Activated T-helper 1 cell treated with anti-CD3 and anti-CD28 coated beads, Interleukin-12 subunit alpha, Interleukin-12 subunit beta, Interleukin-2, Interleukin-4 antibody, amounts not matched to agents 30 ng/mL and 10 ng/mL and 1 ng/mL, durations not matched to agents 14 hours and 24 hours and 36 hours (primary cell): ENCODE results near the gene FAM118A. TPM values are rescaled to one million over a fixed set of nuclear protein-coding genes. Genes with fewer than 3 reads are reported as not detected.

Experiments
- DNase-seq: peaks from one replicate; pipeline ENCODE4 v3.0.0; 2021; ENCODE audit warnings: low spot score
- H3K27ac Mint-ChIP-seq: one replicate; pipeline ENCODE4 v1.8.0; 2021; ENCODE audit warnings: mild to moderate bottlenecking, mixed read lengths
- H3K27me3 Mint-ChIP-seq: one replicate; pipeline ENCODE4 v1.8.0; 2022; ENCODE audit warnings: mild to moderate bottlenecking, moderate library complexity, mixed read lengths; ENCODE audit not compliant: insufficient read depth
- H3K36me3 Mint-ChIP-seq: one replicate; pipeline ENCODE4 v1.8.0; 2021; ENCODE audit warnings: low read depth, mixed read lengths
- H3K4me1 Mint-ChIP-seq: one replicate; pipeline ENCODE4 v1.8.0; 2021; ENCODE audit warnings: low read depth, mixed read lengths
- H3K4me3 Mint-ChIP-seq: one replicate; pipeline ENCODE4 v1.8.0; 2021; ENCODE audit warnings: mild to moderate bottlenecking, moderate library complexity, mixed read lengths
- H3K9me3 Mint-ChIP-seq: one replicate; pipeline ENCODE4 v1.8.0; 2021; ENCODE audit warnings: mixed read lengths
- intact Hi-C: fragments of 100-400 bp; cut with micrococcal nuclease; formaldehyde crosslinking; loops from one replicate; pipeline ENCODE4 v1.15.1; 2024
- total RNA-seq: library from RNA; stranded (reverse); gene quantifications from 2 replicates; pipeline ENCODE4 v1.2.3, GENCODE V29; 2022

Gene FAM118A
- total RNA-seq, 1 donor from 2014 or later, result 30.7 TPM

DNA sequence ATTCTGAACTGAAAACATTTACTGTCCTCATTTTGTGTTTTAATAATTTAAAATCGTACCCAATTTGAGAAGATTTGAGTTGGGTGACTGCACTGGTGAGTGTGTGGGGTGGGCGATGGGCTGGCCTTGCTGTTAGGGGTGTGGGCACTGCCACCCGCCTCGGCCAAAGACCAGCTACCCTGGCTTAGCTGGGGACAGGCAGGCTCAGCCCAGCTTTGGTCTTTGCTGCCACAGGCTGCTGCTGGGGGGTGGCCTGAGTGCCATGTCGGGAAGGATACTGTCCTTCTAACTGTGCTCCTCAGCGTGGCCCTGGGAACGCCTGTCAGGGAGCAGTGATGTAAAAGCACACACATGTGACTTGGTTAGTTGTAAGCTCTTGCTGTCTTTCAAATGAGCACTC is 22.3 kb downstream of the FAM118A start:
- H3K27me3 Mint-ChIP-seq, result no peaks in the 10 kb centered on the region
- H3K4me1 Mint-ChIP-seq, result peaks cover 14% of the 10 kb centered on the region
- intact Hi-C loops, result no loop called here
- DNase-seq, result no peak
- H3K27ac Mint-ChIP-seq, result no peak overlapping the region
- no peaks in the 10 kb centered on the region for H3K9me3 Mint-ChIP-seq
- H3K36me3 Mint-ChIP-seq, result peaks cover 50% of the 10 kb centered on the region
- H3K4me3 Mint-ChIP-seq, result no peak overlapping the region

- Mint-ChIP-seq H3K4me3 (no peak overlapping the region), H3K4me1 (peaks cover 14% of the 10 kb centered on the region), H3K27me3 (no peaks in the 10 kb centered on the region), H3K27ac (no peak overlapping the region), H3K36me3 (peaks cover 56% of the 10 kb centered on the region), H3K9me3 (no peaks in the 10 kb centered on the region)
- no peak for DNase-seq
- intact Hi-C loops, result no loop called here
These were observed 24.3 kb downstream of the FAM118A start for GRCh38 chr22:45334068-45334467.

GRCh38 chr22:45334528-45334927 is 24.8 kb downstream of the FAM118A start:
- intact Hi-C loops, result no loop called here

DNA sequence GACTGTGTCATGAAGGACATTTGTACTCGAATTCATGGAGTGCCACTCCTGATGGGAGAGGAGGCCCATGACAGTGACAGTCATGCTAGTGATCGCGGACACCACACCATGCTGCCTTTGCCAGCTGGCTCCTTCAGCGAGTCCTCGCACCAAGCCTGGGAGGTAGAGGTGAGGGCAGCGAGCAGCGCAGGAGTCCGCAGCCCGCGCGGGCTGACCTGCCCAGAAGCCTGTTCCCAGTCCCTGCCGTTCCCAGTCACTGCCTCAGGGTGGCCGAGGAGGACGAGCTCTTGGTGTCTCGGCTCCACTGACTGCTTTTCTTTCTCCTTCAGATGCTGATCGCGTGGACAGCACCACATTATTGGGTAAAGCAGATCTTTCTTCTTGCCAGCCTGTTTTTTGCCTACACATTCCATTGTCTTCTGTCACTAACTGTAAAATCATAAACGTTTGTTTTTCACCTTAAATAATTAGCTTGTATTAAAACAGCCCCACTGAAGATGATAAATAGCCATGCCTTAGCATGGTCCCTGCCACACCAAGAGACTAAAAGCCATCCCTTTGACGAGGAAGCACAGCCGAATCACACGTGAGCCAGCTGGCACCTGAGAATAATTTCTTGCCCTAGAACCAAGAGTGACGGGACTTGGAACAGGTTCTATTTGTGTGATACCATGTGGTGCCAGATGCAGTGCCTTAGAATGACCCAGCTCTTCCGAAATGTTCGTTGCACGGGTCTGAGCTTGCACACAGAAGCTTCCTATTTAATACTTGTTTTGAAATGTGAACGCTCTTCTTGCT is 25.5 kb downstream of the FAM118A start:
- intact Hi-C loops, result no loop called here
- Mint-ChIP-seq H3K27ac (no peak overlapping the region), H3K27me3 (no peaks in the 10 kb centered on the region), H3K9me3 (no peaks in the 10 kb centered on the region), H3K4me1 (peaks cover 10% of the 10 kb centered on the region), H3K36me3 (peaks cover 53% of the 10 kb centered on the region), H3K4me3 (no peak overlapping the region)
- no peak for DNase-seq

More at GRCh38 chr22:45334528-45334927, 24.8 kb downstream of the FAM118A start:
- no peak overlapping the region for H3K4me3 Mint-ChIP-seq
- peaks cover 52% of the 10 kb centered on the region for H3K36me3 Mint-ChIP-seq
- H3K9me3 Mint-ChIP-seq, result no peaks in the 10 kb centered on the region
- no peaks in the 10 kb centered on the region for H3K27me3 Mint-ChIP-seq
- peaks cover 10% of the 10 kb centered on the region for H3K4me1 Mint-ChIP-seq
- DNase-seq, result no peak
- no peak overlapping the region for H3K27ac Mint-ChIP-seq

GRCh38 chr22:45335854-45336522 is 26.3 kb downstream of the FAM118A start:
- Mint-ChIP-seq H3K27ac (no peak overlapping the region), H3K9me3 (no peaks in the 10 kb centered on the region), H3K36me3 (peaks cover 53% of the 10 kb centered on the region), H3K4me1 (peaks cover 14% of the 10 kb centered on the region), H3K27me3 (no peaks in the 10 kb centered on the region), H3K4me3 (no peak overlapping the region)
- no peak for DNase-seq
- intact Hi-C loops, result no loop called here

- Mint-ChIP-seq H3K4me3 (no peak overlapping the region), H3K4me1 (peaks cover 24% of the 10 kb centered on the region), H3K27me3 (no peaks in the 10 kb centered on the region), H3K36me3 (peaks cover 56% of the 10 kb centered on the region), H3K9me3 (no peaks in the 10 kb centered on the region), H3K27ac (no peak overlapping the region)
- no peak for DNase-seq
- intact Hi-C loops, result no loop called here
These were observed 27.3 kb downstream of the FAM118A start for GRCh38 chr22:45336971-45337431.

DNA sequence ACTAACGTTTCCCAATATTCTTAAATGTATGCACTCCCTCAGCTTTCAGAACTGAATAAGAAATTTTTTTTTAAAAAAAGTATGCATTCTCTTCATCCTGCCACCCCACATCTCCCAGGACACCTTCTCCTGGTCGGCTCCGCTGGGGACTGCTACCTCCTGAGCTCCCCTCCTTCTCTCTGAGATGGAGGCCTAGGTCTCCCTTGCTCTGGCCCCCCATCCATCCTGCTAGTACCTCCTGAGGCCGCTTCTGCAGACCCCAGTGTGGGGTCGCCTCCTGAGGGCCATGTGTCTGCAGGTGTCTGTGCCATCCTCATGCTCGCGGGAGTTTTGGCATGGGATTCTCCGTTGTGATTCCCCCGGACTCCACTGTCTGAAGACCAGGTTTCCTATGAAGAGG is 27.8 kb downstream of the FAM118A start:
- H3K27me3 Mint-ChIP-seq, result no peaks in the 10 kb centered on the region
- no peak overlapping the region for H3K4me3 Mint-ChIP-seq
- H3K4me1 Mint-ChIP-seq, result peaks cover 25% of the 10 kb centered on the region
- no peaks in the 10 kb centered on the region for H3K9me3 Mint-ChIP-seq
- DNase-seq, result no peak
- intact Hi-C loops, result no loop called here
- H3K27ac Mint-ChIP-seq, result no peak overlapping the region
- H3K36me3 Mint-ChIP-seq, result peaks cover 53% of the 10 kb centered on the region

GRCh38 chr22:45338795-45339194 is 29.1 kb downstream of the FAM118A start:
- H3K9me3 Mint-ChIP-seq, result no peaks in the 10 kb centered on the region
- peaks cover 25% of the 10 kb centered on the region for H3K4me1 Mint-ChIP-seq
- H3K36me3 Mint-ChIP-seq, result peaks cover 50% of the 10 kb centered on the region
- no peaks in the 10 kb centered on the region for H3K27me3 Mint-ChIP-seq
- H3K4me3 Mint-ChIP-seq, result no peak overlapping the region
- intact Hi-C loops, result no loop called here
- H3K27ac Mint-ChIP-seq, result no peak overlapping the region
- no peak for DNase-seq

DNA sequence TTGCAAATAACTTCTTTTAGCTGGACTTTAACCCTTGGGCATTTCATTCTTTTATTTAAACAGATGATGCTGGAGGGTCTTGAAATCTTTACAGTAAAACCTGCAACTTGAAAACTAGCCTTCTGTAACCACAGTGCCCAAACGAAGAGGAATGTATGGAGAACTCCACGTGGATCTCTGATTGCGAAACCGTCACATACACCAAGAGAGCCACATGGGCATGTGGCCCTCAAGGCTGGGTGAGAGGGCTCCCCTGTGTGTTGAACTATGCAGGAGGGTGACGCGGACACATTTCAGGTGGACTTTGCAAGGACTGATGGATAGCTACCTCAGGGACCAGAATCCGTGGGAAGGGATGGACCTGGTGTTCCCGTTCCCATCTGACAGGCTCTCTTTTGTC is 30.6 kb downstream of the FAM118A start:
- intact Hi-C loops, result no loop called here
- Mint-ChIP-seq H3K9me3 (no peaks in the 10 kb centered on the region), H3K4me3 (no peak overlapping the region), H3K4me1 (peaks cover 15% of the 10 kb centered on the region), H3K27ac (no peak overlapping the region), H3K36me3 (peaks cover 45% of the 10 kb centered on the region), H3K27me3 (no peaks in the 10 kb centered on the region)
- no peak for DNase-seq

GRCh38 chr22:45341498-45341897 is 31.8 kb downstream of the FAM118A start:
- Mint-ChIP-seq H3K27me3 (no peaks in the 10 kb centered on the region), H3K36me3 (peaks cover 37% of the 10 kb centered on the region), H3K4me1 (peaks cover 15% of the 10 kb centered on the region), H3K9me3 (no peaks in the 10 kb centered on the region), H3K27ac (peak overlapping the region; percentile 75), H3K4me3 (peak overlapping the region; percentile 52)
- intact Hi-C loops, result loop anchor here (1.0 kb wide), 1 partner anchor 23 kb away; no protein-coding TSS in a partner anchor
- peak; percentile 38 for DNase-seq

DNA sequence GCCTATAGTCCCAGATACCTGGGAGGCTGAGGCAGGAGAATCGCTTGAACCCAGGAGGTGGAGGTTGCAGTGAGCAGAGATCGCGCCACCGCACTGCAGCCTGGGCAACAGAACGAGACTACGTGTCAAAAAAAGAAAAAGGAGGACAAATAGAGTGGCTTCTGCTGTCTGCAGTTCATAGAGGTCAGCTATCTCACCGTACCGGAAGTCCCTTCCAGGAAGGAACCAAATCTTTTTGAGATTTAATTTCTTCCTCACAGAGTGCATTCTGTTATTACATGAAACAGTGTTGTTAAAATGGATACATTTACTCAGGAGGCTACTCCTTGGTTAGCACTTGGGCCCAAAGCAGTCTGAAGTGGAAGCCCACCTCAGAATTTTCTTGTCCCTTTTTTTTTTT is 33.4 kb downstream of the FAM118A start:
- Mint-ChIP-seq H3K9me3 (no peaks in the 10 kb centered on the region), H3K4me3 (no peak overlapping the region), H3K4me1 (peaks cover 15% of the 10 kb centered on the region), H3K36me3 (peaks cover 23% of the 10 kb centered on the region), H3K27me3 (no peaks in the 10 kb centered on the region), H3K27ac (no peak overlapping the region)
- intact Hi-C loops, result no loop called here
- DNase-seq, result no peak

GRCh38 chr22:45344334-45344733 is 34.6 kb downstream of the FAM118A start:
- H3K4me1 Mint-ChIP-seq, result peaks cover 15% of the 10 kb centered on the region
- peaks cover 21% of the 10 kb centered on the region for H3K36me3 Mint-ChIP-seq
- H3K4me3 Mint-ChIP-seq, result no peak overlapping the region
- no peak for DNase-seq
- H3K9me3 Mint-ChIP-seq, result no peaks in the 10 kb centered on the region
- intact Hi-C loops, result no loop called here
- H3K27ac Mint-ChIP-seq, result no peak overlapping the region
- no peaks in the 10 kb centered on the region for H3K27me3 Mint-ChIP-seq

GRCh38 chr22:45349916-45350315 is 40.2 kb downstream of the FAM118A start:
- Mint-ChIP-seq H3K9me3 (no peaks in the 10 kb centered on the region), H3K27me3 (no peaks in the 10 kb centered on the region), H3K36me3 (peaks cover 4% of the 10 kb centered on the region), H3K27ac (no peak overlapping the region), H3K4me1 (no peaks in the 10 kb centered on the region), H3K4me3 (no peak overlapping the region)
- DNase-seq, result no peak
- intact Hi-C loops, result no loop called here
